Stimulated activated CD8-positive, alpha-beta memory T cell treated with anti-CD3 and anti-CD28 coated beads, Interleukin-7, amount 100 ng/mL, for 24 hours (primary cell): ENCODE measurements around the gene NKRF.

Source experiments
- DNase-seq: peaks from one replicate; pipeline ENCODE4 v3.0.0-alpha.2; 2020; ENCODE audit warnings: low read depth

Gene NKRF

DNA sequence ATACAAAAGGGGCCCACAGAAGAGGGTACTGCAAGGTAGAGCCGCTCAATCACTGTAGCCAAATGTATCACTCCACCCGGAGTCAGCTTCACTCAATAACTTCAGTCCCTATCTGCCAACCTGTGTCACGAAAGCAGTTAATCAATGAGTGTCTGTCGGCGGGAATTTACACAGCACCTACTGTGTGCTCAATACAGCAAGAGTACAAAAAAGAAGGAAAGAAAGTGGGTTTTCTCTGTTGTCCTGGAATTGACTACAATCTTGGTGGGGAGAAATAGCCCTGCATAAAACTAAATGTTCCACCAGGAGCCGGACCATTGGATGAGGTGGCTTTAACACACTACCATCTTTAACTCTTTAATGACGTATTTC lies 780 bp upstream of the NKRF start:
- DNase-seq = no peak

DNA sequence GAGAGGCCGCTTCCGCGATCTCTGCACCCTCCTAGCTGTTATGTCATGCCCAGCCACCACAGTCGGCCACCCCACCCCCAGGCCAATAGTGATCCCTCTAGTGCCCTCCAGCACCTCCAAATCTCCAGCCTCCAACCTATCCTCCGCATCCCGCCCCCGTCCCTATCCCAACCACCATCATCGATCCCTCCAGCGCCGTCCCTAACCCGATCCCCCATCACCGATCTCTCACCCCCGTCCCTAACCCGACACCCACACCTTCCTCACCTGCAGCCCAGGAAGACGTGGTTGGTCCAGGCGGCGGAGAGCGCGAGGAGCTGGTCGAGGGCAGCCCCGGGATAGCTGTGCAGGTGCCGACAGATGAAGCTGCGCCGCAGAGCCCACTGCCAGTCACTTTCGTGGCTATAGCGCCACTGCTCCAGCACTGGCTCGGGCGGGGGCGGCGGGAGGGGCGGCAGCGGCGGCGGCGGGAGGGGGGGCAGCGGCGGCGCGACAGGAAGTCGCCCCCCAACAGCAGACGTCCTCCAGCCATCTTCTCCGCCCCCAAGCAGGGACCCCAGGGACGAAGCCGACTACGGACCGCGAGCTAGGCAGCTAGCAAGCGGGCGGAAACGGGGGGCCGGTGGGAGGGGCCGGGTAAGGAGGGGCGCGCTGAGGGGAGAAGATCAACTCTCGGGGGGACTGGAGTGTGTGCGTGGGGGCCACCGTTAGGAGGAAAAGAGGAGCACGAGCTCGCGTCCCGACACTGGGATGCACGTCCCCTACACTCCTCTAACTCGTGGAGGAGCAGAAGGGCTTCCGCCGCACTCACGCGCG lies 552 bp downstream of the NKRF start:
- DNase-seq = peak; percentile 21

DNA sequence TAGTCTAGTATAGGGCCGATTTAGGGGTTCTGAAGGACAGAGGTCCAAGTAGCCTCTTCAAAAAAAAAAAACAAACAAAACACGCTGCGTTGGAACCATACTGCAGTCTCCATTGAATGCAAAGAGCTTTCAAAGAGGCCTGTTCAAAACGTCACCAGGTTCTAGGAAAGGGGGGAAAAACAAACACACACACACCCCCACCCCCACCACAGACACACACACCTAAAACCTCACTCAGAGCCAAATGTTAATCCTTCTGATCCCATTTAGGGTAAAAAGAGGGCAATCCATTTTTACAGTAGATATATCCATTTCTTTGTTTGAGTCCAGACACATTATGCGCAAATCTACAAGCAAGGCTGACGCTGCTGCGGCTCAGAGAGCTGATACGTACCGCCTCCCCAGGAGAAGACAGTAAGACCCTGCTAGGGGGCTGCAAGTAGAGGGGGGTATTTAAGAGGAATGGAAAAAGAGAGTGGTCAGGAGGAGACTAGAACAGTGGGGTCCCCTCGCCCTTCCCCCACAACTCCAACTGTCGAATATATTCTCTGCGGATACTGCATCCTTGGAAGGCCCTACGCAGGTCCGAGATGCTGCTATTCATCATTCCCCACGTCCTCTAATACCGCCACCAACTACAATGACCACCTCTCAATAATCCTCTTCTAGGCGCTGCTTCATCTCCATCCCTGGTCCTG lies 1.3 kb downstream of the NKRF start:
- no peak for DNase-seq

DNA sequence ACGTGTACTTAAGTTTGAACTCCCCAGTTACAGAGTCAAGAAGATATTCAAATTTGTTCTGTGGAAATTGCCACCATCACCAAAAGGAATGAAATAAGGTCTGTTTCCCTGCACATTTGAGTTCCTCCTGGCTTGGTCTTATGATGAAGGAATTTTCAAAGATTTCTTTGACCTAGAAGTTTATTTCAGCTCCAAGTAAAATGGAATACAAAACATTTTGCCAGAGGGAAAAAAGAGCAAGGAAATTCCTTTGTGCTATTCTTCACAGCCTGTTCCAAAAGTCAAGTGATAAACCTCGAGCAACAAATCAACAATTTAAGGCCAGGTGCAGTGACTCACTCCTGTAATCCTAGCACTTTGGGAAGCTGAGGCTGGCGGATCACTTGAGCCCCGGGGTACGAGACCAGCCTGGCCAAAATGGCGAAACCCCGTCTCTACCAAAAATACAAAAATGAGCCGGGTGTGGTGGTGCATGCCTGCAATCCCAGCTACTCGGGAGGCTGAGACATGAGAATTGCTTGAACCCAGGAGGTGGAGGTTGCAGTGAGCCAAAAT lies 3.4 kb downstream of the NKRF start:
- no peak for DNase-seq

DNA sequence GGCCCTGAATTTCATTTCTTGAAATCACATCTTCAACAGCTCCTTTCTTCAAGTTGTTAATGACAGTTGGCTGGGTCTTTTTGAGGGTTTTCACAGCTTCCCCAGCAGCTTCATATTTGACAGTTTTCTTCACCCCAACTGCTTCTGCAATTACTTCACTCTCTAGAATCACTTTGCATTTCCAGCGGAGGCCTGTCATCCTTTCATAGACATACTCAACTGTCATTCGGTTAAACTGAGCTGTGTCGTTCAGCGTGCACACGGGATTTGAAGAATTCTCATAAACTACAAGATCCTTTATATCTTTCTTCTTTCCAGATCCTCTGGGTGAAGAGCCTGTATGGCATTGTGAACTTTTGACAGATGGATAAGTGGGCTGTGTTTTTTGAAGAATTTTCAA lies 16.4 kb downstream of the NKRF start:
- DNase-seq = no peak

DNA sequence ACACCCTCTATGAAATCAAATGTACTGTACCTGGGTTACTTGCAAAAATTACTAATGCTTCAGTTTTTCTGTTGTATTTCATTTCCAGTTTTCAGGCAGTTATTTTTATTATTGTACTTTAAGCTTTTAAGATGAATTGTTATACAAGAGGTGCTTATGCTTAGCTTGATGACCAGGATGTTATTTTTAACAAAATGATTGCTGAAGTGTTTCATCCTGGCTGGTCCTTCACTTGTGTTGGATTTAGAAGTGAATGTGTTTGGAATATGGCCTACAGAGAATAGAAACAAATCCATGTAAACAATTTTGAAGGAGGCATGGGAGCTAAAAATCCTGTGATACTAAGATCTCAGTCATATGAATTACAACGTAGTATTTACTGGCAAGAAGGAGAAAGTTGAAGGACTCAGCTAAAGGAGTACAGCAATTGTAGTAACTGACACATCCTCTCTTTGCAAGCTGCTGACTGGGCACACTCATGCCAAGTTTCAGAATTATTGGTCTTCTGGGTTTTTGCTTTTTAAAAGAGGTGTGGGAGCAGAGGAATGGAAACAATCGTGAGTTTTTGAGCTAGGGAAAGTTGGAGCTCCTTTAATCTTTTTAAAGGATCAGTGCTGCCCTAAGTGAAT lies 22.7 kb downstream of the NKRF start:
- DNase-seq = no peak

DNA sequence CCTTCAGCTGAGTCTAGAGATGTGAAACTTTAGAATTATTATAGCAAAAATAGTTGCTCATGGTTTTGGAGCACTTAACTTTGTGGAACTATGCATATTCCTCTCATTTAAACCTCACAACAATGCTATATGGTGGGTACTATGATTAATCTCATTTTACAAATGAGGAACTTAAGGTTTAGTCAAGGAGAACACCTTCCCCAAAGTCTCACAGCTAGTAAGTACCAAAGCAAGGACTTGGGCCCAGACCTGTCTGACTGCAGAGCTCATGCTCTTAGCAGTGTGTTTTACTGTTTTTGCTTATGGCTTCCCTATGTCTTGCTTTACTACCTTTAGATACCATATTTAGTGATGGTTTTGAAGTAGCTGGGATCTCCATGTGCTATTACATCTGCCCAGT lies 26.8 kb downstream of the NKRF start:
- no peak for DNase-seq

DNA sequence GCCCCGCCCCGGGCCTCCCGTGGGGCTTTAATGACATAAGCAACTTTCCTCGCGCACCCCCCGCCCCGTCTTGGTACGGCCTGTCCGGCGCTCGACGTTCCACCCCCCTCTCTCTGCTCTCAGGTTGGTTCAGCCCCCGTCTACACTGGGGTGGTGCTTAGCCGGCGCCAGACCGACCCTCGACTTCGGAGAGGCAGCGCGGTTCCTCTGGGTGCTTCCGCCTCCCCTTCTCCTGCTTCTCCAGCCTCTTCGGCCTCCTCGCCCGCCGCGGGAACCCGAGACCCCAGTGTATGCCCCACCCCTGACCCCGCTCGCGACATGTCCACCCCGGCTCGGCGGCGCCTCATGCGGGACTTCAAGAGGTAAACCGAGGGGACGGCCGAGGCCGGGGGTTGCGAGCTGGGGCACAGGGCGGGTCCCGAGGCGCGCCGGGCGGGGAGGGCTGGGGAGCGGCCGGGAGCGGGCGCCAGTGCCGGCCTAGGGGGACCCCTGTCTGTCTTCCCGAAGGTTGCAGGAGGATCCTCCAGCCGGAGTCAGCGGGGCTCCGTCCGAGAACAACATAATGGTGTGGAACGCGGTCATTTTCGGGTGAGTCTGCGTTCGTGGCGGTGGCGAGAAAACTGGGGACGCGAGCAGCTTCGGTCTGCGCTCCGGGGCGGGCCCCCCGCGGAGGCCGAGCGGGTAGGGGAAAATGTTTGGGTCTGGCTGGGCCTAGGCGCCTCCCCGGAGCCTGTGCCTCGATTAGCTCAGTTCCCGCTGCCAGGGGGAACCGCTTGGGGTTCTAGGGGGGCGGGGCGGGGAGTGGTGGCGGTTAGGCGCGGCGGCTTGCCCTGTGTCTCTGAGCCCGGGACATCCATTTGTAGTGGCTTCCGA lies 31.6 kb downstream of the NKRF start, which contains the start of gene UBE2A:
TSS of gene UBE2A (plus strand) at position 170 of the 873 bp plus-strand sequence. CDS start at position 319, 149 bp downstream.
- peak; percentile 70 for DNase-seq

DNA sequence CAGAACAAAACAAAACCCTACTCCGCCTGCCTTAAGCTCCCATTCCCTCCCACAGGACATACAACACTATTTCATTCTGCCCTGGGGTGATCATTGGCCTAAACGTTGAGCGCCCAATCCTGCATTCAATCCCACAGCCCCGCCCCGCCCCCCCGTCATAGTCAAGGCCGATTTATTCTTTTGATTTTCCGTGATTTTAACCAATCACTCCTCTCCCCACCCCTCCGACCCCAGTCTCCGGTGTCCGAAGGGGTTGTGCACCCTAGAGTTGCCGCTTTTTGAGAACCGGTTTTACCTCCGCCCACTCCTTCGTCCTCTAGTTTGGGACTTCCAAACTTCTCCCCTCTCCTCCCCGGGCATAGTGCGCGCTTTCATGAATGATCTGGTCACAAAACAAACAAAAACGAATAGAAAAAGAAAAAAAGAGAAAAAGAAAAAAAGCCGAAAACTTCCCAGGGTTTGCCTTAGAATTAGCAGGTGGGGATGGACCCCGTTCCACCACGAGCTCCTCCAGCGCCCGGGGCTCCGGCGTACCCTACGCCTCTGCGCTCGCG lies 32.3 kb downstream of the NKRF start:
- no peak for DNase-seq

DNA sequence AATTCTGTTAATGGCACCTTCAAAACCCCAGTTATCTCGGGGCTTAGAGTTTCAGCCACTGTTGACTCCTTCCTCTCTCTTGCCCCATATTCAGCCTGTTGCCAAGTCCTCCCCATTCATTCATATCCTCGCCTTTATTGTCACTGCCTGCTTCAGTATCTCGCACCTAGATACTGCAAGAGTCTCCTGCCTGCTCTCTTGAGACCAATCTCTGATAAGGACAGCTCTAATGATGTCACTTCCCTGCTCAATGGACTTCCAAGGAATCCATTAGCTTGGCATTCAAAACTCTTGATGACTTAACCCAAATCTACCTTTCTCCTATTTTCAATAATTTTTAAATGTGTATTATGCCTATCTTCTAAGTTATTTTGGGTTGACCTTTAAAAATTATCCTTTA lies 33.0 kb downstream of the NKRF start:
- no peak for DNase-seq

DNA sequence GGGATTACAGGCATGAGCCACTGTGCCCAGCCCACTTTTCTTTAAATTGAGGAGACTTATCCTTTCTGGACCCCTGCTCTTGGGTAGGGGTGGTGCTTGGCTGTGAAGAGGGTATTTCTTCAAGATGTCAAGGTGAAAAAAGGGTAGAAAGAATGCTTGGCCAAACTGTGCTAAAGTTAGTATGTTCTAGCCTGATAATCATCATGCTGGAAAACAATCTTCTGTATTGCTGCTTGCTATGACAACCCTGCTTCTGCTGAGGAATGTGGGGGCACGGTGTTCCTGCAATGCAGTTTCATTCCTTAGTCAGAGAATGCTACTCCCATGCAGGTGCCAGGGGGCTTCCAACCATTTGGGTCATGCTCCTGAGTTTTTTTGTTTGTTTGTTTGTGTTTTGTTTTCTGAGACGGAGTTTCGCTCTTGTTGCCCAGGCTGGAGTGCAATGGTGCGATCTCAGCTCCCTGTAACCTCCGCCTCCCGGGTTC lies 35.8 kb downstream of the NKRF start:
- no peak for DNase-seq

DNA sequence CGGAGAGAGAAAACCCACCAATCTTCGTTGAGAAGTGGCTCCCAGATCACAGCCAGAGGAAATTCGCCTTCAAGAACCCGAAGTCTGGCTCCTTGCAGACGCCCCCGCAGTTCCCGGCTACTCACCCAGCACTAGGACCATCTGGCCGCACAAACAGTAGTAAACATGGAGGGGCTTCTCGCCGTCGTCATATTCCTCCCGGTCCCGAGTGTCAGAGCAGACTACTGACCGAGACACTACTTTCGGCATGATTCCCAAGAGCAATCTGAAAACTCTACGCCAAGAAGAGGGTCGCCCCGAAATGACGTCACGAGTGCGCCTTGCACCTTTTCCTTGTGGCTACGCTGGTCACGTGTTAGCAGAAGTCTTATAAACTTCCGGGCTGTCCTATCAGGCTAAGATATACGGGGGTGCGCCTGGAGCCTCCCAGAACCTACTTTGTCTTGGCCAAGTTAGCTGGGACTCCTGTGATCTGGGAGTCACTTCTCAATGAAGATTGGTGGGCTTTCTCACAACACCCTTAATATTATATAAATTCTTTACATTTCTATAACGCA lies 41.0 kb downstream of the NKRF start, which contains the start of gene STEEP1:
TSS of gene STEEP1 (minus strand) at position 303 of the 557 bp plus-strand sequence. CDS start at position 249, 54 bp downstream.
- peak; percentile 76 for DNase-seq

DNA sequence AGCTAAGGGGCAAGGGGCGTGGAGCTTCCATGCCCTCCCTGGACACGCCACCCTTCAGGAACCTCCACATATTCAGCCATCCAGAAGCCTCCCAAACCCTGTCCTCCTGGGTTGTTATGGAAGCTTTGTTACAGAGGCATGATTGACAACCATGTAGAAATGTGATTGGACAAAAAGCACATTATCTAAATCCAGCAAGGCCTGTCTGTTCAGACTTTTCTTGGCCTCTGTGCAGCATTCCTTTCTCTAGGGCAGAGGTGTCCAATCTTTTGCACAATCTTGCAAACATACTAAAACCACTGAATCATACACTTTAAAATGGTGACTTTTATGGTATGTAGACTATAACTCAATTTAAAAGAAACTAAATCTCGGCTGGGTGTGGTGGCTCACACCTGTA lies 53.7 kb downstream of the NKRF start:
- DNase-seq = no peak

DNA sequence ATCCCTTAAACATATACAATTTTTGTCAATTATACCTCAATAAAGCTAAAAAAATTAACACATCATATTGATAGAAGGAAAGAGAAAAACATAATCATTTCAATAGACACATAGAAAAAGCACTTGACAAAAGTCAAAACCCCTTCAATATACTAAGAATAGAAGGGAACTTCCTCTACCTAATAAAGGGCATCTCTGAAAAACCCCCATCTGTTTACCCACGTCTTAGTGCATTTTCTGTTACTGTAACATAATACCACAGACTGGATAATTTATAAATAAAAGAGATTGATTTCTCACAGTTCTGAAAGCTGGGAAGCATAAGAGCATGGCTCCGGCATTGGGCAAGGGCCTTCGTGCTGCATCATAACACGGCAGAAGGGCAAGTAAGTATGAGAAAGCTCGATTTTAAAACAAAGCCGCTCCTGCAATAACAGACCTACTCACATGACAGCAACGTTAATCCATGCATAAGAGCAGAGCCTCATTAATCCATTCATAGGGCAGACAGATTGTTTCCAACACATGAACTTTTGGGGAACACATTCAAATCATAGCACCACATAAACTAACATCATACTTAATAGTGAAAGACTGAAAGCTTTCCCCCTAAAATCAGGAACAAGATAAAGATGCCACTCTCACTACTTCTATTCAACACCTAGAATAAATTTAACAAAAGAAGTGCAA lies 56.8 kb downstream of the NKRF start:
- DNase-seq = no peak

DNA sequence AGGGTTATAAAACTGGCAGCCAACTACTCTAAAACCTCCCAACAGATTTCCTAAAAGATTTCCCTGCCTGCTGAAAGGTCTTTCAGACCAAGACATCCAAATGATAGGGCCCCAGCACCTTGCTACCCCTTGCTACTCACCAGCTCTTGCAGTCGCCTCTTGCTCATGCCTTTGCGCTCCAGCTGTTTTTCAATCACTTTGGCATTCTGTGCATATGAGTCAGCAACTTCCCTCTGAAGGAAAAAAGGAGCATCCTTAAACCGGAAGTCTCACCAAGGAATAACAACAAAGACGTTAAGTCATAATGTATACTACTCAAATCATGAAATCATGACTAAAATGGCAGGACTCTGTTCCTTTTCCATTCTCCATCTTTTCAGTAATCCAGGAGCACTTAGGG lies 65.0 kb downstream of the NKRF start:
- no peak for DNase-seq

DNA sequence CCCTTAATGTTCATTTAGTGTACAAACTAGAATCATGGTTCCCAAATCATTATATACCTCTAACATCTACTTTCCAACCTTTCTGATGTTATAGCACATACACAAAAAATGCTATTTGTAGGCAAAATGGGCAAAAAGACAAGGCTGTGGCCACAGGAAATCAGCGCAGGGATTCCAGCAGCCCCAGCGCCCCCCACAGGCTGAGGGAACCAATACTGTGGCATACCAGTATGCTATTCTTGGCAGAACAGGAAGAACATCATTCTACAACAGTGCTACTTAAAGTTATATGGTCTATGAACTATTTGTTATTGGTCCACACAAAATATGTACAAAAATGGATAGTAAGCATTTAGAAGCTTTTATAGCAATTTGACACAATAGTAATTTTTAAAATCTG lies 66.4 kb downstream of the NKRF start:
- no peak for DNase-seq
